Measurements from ENCODE around the gene DERA. TPM values are rescaled to one million over a fixed set of nuclear protein-coding genes. Genes with fewer than 3 reads are reported as not detected.

DERA gene
- 68.8 and 98.1 TPM in 2 replicates for total RNA-seq

GRCh38 chr12:15910864-15911721 is at the start of gene DERA:
DERA (plus strand) TSS chr12:15911332; CDS start chr12:15911384, 52 bp downstream.

GRCh38 chr12:15882118-15882971 is 28.8 kb upstream of the DERA start, which contains the start of gene STRAP:
STRAP (plus strand) TSS chr12:15882387; CDS start chr12:15882708, 321 bp downstream.

Other genes starting within 250 kb of the DERA start
- gene EPS8, start 121.9 kb upstream of the DERA start, total RNA-seq = 10.2 and 17.5 TPM in 2 replicates
- 114 and 131 TPM in 2 replicates for gene STRAP, start 28.9 kb upstream of the DERA start, total RNA-seq

Measured in epithelial cell of umbilical artery (primary cell).